ENCODE results near the gene FANK1.
"Not testable (repeated sequence)": the region's sequence is repeated elsewhere in the genome, so short reads cannot be mapped to it uniquely, and the experiment has no call there.

FANK1 gene, protein sequence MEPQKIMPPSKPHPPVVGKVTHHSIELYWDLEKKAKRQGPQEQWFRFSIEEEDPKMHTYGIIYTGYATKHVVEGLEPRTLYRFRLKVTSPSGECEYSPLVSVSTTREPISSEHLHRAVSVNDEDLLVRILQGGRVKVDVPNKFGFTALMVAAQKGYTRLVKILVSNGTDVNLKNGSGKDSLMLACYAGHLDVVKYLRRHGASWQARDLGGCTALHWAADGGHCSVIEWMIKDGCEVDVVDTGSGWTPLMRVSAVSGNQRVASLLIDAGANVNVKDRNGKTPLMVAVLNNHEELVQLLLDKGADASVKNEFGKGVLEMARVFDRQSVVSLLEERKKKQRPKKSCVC

DNA sequence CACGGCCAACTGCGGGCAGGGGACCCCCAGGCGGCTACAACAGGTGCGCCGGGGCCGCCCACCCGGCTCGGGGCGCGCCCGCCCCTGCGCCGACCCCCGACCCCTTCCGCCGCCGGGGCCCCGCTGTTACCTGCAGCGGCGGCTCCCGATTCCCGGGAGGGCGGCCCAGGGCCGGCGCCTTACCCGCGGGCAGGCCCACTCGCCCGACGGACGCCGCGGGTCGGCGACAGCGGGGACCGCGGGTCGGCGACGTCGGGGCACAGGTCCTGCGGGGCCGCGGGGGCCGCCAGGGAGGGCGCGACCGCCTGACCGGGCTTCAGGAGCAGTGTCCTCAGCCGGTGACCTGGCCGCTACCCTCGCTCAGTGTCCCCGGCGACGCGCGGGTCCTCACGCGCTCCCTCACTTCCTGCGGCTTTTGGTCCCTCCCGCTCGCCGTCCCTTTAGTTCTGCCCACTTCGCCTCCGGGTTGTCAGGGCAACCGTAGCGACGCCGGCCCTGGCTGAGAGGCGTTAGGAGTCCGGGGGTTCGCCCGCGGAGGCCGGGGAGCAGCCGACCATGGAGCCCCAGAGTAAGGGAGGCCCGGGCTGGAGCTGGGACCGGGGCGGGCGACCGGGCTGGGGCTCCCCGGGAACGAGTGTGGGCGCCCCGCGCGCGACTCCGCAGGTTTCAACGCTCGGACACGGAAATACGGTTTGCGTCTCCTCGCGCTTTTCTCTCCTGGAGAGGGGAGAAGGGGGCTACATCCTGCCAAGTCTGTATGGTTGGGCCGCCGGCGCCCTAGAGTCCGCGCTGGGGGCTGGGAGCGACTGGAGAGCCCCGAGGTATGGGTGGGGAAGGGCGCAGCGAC, at the start of gene FANK1:
TSS of gene FANK1 (plus strand) at position 477 of the 847 bp plus-strand sequence. CDS start at position 556, 79 bp downstream.
- peak; percentile 60 for DNase-seq

DNA sequence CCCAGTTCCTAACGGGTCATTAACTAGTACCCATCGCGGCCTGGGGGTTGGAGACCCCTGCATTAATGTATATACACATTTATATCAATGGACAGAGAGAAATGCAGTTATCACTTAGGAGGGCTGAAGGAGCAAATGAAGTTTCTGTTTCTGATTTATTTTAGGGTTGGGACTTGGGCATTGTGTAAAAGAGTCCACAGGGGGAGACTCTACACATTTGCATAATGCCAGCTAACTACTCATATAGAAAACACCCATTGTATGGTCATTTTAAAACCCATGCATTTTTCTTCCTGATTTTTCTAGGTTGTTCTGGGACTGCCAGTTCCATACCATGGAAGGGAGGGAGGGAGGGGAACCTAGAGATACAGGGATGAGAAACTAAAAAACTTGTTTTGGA, 49.5 kb upstream of the FANK1 start:
- no peak for DNase-seq

DNA sequence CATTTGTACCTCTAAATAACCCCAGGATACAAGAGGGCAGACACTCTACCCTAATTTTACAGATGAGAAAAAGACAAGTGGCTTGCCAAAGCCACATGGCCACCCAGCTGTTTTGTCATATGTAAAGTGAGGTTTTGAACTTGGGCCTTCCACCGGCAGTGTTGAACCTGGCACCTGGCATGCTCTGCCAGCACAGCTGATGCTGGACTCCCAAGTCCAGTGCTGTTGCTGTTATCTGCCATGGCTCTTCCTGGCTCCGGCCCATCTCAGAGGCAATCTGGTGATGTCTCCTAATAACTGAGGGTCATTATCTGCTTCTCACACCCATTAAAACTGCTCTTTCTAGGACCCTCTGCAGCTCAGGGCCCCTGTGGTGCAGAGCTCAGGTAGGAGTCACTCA, 48.0 kb upstream of the FANK1 start:
- no peak for DNase-seq

DNA sequence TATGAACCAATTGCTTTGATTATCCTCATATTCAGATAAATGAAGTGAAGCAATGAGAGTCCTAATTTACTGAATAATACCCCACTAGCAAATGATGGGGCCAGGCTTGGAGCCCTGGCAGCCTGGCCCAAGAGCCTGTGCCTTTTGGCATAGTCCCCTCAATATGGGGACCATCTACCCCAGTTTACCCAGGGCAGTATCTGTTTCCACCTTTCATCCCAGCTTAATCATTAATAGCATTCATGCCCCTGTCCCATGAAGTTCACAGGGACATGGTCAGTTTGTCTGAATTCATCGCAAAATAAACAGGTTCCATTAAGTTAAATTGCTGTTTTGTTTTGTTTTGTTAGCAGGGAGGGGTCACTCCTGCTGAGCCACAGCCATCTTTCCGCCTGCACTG, 47.5 kb upstream of the FANK1 start:
- no peak for DNase-seq

DNA sequence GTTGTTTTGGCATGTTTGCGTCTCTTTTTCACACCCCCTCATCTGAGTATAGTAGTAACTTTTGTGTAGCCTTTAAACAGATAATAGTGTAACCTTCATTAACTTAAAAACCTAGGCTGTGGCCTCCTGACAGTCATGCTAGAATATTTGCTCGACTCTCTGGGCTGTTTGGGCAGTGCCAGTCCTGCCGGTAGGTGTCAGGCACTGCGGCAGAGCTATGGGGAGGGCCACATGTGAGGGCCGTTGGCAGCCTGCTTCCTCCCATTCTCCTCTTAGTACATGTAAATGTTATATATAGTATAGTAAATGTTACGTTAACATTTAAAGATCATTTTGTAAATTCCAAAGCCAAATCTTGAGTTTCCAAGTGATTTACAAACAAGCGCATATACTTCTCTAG, 46.9 kb upstream of the FANK1 start:
- no peak for DNase-seq

DNA sequence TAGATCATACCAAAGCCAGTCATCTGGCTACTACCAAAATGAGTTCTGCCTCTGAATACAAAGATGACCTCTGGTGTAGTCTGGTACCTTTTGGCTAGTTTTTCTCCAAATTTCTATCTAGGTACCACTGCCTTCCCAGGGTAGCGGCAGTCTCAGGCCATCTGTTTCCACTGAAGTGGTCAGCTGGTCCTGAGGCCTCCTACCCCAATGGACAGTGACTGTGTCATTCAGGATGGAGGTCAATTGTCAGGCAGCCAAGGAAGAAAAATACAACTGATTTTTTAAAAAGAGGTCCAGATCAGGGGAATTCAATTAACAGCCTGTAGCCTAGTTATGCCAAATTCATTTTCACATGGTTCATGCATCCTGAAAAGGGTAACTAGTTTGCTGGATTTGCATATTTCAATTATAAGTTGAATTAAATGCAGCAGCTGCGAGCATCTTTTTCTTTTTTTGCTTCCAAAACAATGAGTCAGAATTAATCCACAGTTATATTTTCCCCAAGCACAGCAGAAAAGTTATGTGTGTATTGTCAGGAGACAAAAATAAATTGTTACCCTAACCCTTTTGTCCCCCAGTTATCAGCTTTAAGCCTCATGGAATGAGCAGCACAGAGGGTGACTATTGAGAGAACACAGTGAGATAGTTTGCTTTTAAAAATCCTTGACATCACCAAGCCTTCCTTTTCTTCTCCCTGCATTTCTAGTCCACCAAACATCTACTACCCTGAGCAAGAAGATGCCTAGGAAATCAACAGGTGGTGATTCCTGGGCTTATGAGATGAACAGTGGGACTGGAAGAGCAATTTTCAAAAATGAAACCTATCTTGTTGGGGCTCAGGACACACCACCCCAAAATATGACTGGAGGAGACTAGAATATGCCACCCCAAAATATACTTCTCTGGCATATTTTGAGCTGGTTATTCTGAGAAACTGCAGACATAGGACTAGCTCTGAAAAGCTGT, 45.3 kb upstream of the FANK1 start:
- no peak for DNase-seq

DNA sequence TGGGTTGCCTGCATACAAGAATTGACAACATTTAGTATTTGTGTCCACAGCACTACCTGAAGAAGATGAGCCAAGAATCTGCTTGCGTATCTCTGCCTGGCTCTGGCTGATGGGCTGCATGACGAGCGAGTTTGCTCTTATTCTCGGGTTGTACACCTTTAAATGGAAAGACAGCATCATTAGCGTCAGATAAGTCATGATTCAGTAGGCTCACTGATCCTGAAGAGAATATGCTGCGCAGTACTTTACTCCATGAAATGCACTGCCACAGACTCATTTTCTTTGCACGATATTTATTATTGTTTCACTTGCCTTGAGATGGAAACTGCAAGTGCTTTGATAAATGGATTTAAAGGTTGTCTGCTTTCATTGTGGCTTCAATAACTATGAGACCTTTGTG, 43.9 kb upstream of the FANK1 start:
- DNase-seq = no peak

DNA sequence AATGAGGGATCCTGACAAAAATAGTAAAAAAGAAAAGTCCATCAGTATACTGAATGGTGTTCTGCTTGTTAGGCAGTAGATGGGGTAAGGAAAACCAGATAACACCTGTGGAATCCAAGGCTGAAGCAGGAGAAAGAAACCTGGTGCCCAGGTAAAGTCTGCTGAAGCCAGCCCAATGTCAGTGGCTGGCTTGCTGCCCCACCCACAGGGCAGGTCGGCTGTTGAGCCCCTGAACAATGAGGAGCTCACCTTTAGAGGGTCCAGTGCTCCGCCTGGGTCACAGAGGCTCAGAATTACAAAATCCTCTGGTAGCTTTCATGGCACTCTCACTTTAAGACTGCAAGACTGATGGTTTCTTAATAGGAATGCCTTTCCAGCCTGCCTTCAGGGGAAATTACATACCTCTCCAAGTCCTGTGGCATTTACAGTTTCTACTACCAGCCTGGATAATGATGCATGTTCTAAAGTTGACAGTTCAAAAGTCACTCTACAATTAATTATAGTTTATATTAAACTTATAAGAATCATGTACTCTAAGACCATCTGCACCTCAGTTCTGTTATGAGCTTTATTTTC, 39.1 kb upstream of the FANK1 start:
- DNase-seq = no peak

DNA sequence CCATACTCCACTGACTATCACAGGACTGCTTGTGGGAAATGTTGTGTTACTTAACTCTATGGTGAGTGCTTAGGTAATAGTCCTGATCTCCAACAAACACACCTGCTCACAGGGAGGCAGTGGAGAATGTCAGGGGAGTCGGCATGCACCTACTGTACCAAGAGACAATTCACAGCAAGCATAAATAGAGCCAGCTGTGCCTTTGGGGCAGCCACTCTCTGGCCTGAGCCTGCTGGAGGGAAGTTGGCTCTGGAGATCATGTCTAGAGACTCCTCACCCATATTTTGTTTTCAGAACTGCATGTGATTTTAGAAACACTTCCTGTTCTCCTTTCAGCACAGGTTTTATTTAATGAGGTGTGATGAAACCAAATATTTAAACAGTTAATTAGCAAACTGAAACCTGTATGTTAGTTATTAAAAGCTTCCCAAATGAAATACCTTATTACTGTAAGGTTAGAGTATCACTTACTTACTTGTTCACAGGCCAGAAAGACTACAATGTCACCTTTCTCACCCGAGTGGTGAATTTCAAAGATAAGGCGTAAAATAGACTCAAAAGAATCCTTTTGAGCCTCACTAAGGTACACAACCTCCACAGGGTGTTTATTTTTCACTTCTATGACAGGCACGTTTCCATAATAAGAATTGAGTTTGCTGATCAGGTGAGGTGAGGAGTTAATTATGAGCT, 37.1 kb upstream of the FANK1 start:
- peak; percentile 8 for DNase-seq

DNA sequence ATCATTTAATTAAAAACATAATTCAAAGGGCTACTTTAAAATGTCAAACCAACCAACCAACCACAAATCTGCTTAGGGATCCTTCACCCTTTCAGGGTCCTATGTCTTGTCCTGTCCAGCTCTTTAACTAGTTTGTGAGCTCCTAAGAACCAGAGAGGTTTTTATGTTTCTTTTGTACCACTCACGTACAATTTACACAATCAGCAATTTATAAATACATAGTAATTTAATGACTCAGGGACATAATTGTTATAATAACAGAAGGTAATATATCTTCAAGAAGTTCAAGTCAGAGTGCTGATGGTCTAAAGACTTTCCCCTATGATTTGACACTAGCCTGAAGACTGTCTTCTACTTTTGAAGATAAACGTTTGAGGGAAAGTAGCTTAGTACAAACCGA, 31.2 kb upstream of the FANK1 start:
- DNase-seq = no peak

DNA sequence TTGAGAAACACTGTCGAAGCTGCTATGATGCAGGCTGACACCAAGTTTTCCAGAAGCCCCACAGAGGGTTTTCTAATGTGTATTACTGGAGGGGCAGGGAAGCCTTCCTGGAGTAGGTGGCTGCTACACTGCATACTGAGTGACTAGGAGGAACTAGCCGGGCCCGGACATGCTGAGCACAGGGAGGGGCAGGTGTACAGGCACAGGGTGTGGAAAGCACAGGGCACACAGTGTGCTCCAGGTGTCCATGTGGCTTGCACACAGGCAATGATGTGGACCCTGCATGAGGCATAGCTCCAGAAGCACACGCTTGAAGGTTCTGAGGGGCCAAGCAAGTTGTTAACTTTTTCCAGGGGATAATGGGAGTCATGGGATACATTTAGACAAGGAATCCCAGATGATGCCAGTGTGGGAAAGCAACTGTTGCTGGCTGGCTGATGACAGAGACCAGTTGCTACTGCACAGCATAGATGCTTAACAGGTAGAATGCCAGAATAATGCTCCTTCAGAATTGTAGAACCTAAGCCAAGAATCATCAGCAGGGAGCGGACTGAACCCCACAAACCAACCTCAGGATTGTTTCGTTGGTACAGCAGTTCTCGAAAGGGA, 29.8 kb upstream of the FANK1 start:
- no peak for DNase-seq

DNA sequence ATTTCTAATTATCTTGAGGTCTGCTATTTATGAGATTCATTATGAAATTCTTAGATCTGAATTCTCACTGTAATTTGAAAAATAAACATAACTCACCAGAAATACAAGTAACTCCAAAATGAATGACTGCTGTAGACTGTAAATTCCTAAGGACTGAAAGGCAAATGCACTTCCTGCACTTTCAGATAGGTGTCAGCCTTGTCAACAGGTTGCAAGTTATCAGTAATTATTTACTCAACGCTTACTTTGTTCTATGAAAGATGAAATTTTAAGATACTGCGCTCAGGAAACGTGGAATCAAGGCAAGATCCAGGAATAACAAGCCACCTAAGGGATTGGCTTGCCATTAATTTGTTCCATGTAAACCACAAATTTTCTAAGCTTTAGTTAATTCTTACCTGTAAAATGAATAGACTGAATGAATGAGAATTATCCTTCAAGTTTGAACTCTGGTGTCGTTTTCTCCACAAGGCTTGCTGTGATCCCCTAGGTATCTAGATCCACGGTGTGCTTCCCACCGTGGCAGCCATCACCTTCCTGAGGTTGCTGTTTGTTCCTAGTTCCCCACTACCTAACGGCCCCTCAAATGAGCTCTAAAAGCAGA, 27.9 kb upstream of the FANK1 start:
- peak; percentile 16 for DNase-seq

DNA sequence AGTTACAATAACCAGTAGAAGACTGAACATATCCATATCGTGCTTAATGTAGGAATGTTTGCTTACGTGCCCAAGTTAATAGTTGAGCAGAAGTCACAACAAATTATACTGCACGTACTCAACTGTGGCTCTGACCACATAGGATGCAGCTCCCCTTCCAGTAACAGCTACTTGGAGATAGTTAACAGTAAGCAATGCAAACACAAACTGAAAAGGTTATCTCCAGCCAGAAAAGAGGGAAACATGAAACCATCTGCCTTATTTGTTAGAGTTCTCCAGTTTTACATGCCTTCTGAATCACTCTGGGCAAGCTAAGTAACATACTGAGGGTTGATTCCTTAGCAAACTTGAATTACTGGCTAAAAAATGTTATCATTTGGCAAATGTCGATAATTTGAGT, 25.0 kb upstream of the FANK1 start:
- no peak for DNase-seq

DNA sequence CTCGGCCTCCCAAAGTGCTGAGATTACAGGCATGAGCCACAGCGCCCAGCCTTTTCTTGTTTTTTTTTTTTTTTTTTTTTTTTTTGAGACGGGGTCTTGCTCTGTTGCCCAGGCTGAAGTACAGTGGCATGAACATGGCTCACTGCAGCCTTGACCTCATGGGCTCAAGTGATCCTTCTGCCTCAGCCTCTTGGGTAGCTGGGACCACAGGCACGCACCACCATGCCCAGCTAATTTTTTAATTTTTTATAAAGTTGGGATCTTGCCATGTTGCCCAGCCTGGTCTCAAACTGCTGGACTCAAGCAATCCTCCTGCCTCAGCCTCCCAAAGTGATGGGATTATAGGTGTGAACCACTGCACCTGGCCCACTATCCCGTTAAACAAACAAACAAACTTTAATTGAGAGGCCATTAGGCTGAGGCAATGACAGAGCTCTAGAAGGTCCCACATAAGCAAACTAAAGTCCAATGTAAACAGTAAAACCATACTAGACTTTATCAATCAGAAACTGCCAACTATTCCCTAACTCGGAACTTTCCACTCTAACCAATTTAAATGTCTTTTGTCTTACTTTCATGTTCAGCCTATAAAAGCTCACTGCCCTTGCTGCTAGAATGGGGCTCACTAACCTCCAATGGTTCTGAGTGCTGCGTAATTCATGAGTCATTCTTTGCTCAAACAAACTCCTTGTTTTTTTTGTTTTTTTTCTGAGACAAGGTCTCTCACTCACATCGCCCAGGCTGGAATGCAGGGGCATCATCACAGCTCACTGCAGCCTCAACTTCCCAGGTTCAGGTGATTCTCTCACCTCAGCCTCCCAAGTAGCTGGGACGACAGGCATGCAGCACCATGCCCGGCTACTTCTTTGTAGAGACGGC, 17.2 kb upstream of the FANK1 start:
- no peak for DNase-seq

DNA sequence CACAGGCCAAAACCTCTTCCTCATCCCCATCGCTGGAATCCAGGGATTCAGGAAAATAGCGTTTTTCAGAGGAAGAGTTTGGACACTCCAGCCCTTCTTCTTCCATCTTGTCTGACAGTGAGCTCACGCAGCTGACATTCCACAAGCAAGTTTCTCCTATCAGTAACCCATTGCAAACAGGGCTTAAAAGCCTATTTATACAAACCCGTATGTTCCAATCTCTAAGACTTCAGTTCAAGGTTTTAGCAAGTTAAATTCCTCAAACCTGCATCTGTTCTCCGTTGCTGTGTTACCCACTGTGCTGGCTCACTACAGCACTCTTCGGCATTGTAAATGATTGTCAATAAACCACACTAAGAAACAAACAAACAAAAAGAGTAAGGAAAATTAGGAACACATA, 15.6 kb upstream of the FANK1 start:
- DNase-seq = no peak

DNA sequence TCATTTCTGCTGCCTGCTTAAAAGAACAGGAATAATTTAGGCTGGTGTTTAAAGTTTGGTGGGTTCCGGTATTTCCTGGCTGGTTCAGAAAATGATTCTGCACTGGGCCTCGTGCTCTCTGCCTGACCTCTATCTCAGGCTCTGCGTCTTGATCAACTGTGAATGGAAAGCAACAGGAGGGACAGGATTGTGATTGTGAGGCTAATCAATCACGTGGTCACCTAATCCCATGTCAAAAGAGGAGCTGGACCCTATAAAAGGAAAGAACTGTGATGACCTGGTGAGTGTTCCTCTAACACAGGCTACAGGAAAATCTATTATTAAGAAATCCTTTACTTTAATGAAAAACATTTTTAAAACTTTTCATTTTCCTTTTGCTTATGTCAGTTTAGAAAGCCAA, 15.2 kb upstream of the FANK1 start, which contains the start of gene DHX32:
TSS of gene DHX32 (minus strand) at position 101 of the 400 bp plus-strand sequence. CDS start 468 bp downstream, outside the sequence.
- no peak for DNase-seq

DNA sequence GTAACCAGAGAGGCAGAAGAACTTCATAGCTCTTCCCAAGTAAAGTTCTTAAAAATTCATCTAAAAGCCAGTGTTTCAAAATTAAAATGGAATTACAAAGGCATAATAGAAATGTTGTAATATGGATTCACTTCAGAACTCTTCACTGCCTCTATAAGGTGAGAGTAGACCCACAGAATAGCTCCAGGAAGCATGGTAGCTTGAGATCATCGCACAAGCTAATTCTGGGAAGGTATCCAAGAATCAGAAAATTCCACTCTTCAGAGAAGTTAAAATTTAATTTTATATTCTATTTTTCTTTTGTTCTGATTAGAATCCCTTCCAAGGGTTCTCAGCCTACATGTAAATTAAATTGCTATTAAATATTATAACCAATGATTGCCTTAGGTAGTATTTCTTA, 13.8 kb upstream of the FANK1 start:
- no peak for DNase-seq

DNA sequence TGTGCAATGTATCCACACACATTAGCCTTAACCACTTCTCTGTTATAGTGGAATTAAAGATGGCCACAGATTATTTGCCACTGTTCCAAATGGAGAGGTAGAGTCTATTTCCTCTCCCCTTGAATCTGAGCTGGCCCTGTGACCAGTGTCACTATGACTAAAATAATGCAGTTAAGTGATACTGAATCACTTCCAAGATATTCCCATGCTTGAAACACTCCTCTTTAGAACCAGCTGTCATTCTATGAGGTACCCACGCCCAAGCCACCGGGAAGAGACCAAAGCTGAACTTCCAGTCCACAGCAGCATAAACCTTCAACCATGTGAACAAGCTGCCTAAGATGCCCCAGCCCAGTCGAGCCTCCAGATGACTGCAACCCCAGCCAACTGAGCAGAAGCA, 13.2 kb upstream of the FANK1 start:
- no peak for DNase-seq

DNA sequence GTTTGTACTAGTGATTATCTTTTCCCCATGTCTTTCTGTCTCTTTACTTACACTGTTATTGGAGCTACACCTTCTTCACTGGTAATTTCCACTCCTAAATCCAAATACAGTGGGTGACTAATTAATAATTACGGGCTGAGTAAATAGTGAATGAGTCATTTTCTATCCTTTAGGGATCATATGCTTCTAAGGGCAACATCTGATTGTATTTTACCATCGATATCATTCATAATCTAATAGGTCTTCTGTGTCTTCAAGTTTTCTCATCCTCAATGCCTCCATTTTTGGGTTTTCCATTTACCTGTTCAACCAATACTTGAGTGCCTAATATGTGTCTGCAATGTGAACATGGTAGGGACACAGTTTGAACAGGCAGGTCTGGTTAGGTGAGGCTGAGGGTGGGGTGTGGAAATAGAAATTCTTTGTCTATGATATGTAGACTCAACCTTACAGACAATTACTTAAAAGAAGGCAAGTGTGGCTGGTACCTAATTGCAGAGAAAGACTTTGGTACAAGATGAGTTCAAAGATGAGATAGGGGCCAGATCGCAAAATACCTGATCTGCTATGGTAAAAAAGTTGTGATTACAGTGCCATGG, 9.4 kb upstream of the FANK1 start:
- no peak for DNase-seq

DNA sequence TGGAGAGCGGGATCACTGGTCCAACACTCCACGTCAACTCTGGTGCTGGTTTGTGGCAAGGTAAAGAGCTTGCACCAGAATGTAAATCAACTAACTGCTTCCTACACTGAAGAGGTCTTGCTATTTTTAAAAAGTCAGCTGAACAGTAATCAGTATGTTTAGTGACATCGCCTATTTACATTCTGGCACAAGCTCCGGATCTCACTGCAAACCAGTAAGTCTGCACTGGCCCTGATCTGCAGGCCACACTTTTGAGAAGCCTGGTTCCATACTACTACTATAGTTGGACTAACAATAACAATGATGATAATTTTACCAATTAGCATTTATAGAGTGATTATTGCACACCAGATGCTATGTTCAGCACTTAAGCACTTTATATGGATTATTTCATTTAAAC, 6.9 kb upstream of the FANK1 start:
- DNase-seq = not testable (repeated sequence)
